ENCODE data around the gene TEX22. TPM values are rescaled to one million over a fixed set of nuclear protein-coding genes. Genes with fewer than 3 reads are reported as not detected.

TEX22 gene
- total RNA-seq, 1 experiment from 2014 or later, result 2.6 TPM

DNA sequence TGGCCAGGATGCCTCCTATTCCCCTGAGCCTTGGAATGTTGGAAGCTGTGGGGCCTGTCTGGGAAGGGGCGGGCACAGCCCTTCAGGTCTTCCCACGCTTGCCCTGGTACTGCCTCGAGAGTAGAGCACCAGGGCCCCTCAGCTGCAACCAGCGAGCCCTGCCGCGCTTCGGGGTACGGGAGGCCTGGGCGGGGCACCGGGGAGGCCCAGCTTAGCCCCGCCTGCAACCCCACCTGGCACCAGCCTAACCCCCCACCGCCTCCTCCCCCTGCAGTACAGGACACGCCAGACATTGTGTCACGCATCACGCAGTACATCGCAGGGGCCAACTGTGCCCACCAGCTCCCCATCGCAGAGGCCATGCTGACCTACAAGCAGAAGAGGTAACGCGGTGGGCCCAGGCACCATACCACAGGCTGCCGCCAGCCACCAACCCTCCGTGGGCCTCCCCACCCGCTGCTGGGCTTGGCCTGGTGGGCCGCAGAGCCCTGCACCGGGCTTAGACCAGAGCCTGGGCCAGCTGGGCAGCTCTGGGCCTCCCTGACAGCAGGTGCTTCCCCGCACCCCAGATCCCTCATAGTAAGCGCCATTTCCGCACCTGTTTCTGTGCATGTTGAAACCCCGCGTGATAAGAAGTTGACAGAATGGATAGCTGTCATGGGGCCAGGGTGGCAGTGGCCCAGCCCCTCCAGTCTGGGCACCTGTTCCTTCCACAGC, 13.6 kb upstream of the TEX22 start:
- no peak overlapping the region for H3K4me2 ChIP-seq
- H2AFZ ChIP-seq, result no peak overlapping the region
- no peaks in the 10 kb centered on the region for H3K36me3 ChIP-seq (ENCODE audit: low read depth)
- BruUV-seq (replicated peaks), result no TSS peak
- no peaks in the 10 kb centered on the region for H3K9me3 ChIP-seq (ENCODE audit: insufficient read depth, low read depth)
- ChIA-PET CTCF (no interaction called here), POLR2A (ENCODE audit: unreplicated experiment) (no interaction called here)
- no peaks in the 10 kb centered on the region for H4K20me1 ChIP-seq (ENCODE audit: insufficient read depth)
- TF ChIP-seq, protein P1, sequence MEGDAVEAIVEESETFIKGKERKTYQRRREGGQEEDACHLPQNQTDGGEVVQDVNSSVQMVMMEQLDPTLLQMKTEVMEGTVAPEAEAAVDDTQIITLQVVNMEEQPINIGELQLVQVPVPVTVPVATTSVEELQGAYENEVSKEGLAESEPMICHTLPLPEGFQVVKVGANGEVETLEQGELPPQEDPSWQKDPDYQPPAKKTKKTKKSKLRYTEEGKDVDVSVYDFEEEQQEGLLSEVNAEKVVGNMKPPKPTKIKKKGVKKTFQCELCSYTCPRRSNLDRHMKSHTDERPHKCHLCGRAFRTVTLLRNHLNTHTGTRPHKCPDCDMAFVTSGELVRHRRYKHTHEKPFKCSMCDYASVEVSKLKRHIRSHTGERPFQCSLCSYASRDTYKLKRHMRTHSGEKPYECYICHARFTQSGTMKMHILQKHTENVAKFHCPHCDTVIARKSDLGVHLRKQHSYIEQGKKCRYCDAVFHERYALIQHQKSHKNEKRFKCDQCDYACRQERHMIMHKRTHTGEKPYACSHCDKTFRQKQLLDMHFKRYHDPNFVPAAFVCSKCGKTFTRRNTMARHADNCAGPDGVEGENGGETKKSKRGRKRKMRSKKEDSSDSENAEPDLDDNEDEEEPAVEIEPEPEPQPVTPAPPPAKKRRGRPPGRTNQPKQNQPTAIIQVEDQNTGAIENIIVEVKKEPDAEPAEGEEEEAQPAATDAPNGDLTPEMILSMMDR (conservative IDR thresholded peaks at IDR 0.05), result no peak
- no peak for TF ChIP-seq EZH2 (IDR thresholded peaks at IDR 0.05; ENCODE audit: low read depth)
- H3K27me3 ChIP-seq (ENCODE audit: insufficient read depth, low read depth), result no peaks in the 10 kb centered on the region
- no peaks in the 10 kb centered on the region for H3K4me1 ChIP-seq (replicated peaks; ENCODE audit: insufficient read depth)
- no peaks in the 10 kb centered on the region for H3K9me2 ChIP-seq (ENCODE audit: insufficient read depth)
- no peaks in the 10 kb centered on the region for H3K79me2 ChIP-seq (ENCODE audit: low read depth)
- H3F3A ChIP-seq (ENCODE audit: insufficient read depth, low read depth), result no peaks in the 10 kb centered on the region
- DNase-seq, result no peak
- intact Hi-C loops (cut with micrococcal nuclease; ENCODE audit: unreplicated experiment), result no loop called here
- no peak overlapping the region for H3K4me3 ChIP-seq
- H3K27ac ChIP-seq, result no peak overlapping the region

DNA sequence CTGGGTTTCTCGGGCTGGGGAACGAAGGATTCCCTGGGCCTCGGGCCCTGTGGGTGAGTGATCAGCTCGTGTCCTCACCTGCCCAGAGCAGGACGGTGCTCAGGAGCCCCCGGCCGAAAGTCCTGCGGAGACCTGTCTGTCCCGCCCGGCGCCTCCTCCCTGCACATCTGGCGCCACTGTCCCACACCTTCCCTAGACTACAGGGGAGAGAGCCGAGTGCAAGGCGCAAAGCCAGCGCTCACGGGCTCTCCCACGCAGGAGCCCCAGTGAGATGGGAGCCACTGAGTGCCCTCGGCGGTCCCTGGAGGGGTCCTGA, 13.1 kb upstream of the TEX22 start:
- TF ChIP-seq, protein P1 (conservative IDR thresholded peaks at IDR 0.05), result no peak
- TF ChIP-seq EZH2 (IDR thresholded peaks at IDR 0.05; ENCODE audit: low read depth), result no peak
- intact Hi-C loops (cut with micrococcal nuclease; ENCODE audit: unreplicated experiment), result no loop called here

DNA sequence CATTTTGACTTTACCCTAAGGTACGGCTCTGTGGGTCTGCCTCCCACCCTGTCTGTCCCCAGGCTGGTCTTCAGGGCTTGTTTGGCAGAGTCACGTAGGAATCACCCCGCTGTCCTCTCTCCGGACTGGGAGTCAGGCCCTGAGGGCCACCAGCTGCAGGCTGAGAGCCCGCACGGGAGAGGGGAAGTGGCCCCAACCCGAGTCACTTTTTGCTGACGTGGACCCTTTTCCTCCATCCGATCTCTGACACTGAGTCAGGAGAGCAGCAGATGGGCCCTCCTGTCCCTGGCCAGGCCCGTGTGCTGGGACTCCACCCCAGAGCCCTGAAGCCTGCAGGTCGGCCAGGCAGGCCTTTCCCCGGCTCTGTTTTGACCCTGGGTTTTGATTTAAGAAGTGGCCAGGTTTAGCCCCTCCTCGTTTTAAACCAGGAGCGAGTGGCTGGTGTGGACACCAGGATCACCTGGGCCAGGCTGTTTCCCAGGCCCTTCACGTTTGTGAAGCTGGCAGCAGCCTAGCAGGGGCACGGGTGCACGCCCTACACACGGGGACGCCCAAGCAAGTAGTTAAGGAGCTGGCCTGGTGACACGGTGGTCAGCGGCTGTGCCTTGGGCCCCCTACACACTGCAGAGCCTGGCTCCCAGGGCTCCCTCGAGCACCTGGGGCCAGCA, 12.5 kb upstream of the TEX22 start:
- Histone ChIP-seq H3K36me3 (ENCODE audit: low read depth) (no peaks in the 10 kb centered on the region), H3K4me3 (no peak overlapping the region), H3K9me2 (ENCODE audit: insufficient read depth) (no peaks in the 10 kb centered on the region), H3K27ac (no peak overlapping the region), H3K79me2 (ENCODE audit: low read depth) (no peaks in the 10 kb centered on the region), H3K27me3 (ENCODE audit: insufficient read depth, low read depth) (no peaks in the 10 kb centered on the region), H4K20me1 (ENCODE audit: insufficient read depth) (no peaks in the 10 kb centered on the region), H2AFZ (no peak overlapping the region), H3K4me2 (no peak overlapping the region), H3K4me1 (replicated peaks; ENCODE audit: insufficient read depth) (no peaks in the 10 kb centered on the region), H3K9me3 (ENCODE audit: insufficient read depth, low read depth) (no peaks in the 10 kb centered on the region), H3F3A (ENCODE audit: insufficient read depth, low read depth) (no peaks in the 10 kb centered on the region)
- ChIA-PET POLR2A (ENCODE audit: unreplicated experiment) (no interaction called here), CTCF (no interaction called here)
- BruUV-seq (replicated peaks), result no TSS peak
- intact Hi-C loops (cut with micrococcal nuclease; ENCODE audit: unreplicated experiment), result no loop called here
- DNase-seq, result no peak
- TF ChIP-seq, protein P1 (conservative IDR thresholded peaks at IDR 0.05), result no peak

More for the DNA sequence above, 13.1 kb upstream of the TEX22 start:
- Histone ChIP-seq H3K4me1 (replicated peaks; ENCODE audit: insufficient read depth) (no peaks in the 10 kb centered on the region), H3K79me2 (ENCODE audit: low read depth) (no peaks in the 10 kb centered on the region), H2AFZ (no peak overlapping the region), H3K9me3 (ENCODE audit: insufficient read depth, low read depth) (no peaks in the 10 kb centered on the region), H3K27me3 (ENCODE audit: insufficient read depth, low read depth) (no peaks in the 10 kb centered on the region), H3K9me2 (ENCODE audit: insufficient read depth) (no peaks in the 10 kb centered on the region), H3K36me3 (ENCODE audit: low read depth) (no peaks in the 10 kb centered on the region), H3K27ac (no peak overlapping the region), H3K4me3 (no peak overlapping the region), H3K4me2 (no peak overlapping the region), H4K20me1 (ENCODE audit: insufficient read depth) (no peaks in the 10 kb centered on the region), H3F3A (ENCODE audit: insufficient read depth, low read depth) (no peaks in the 10 kb centered on the region)
- ChIA-PET POLR2A (ENCODE audit: unreplicated experiment) (no interaction called here), CTCF (no interaction called here)
- BruUV-seq (replicated peaks), result no TSS peak
- DNase-seq, result no peak

Data from PC-9 (cell line).